ENCODE measurements around the gene UNC13D. TPM values are rescaled to one million over a fixed set of nuclear protein-coding genes. Genes with fewer than 3 reads are reported as not detected.

UNC13D gene
- total RNA-seq, 1 experiment from 2014 or later = 9.0 TPM

DNA sequence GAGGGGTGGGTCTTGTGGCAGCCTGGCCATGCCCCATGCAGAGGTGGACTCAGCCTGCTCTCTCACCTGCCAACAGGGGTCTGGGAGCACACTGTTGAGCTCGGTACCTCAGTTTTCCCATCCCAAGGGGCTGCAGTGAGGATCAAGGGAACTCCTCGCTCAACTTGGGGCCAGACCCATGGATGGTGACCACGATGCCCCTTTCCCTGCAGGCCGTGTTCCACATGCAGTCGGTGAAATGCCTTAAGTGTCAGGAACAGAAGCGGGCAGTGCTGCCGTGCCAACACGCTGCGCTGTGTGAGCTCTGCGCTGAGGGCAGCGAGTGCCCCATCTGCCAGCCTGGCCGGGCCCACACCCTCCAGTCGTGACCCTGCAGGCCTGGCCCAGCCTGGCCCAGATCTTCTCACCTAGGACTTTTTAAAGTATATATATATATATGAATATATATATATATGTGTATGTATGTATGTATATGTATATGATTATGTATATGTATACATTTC, 20.1 kb downstream of the UNC13D start:
- H3K4me1 Mint-ChIP-seq (ENCODE audit: low read depth, unreplicated experiment) = no peaks in the 10 kb centered on the region
- CTCF ChIA-PET = interaction anchor here (0.6 to 1.0 kb wide), 2 partner anchors 9 to 24 kb away, joined by 4 to 5 read pairs; no protein-coding TSS in a partner anchor
- peaks cover 11% of the 10 kb centered on the region for H3K36me3 Mint-ChIP-seq (ENCODE audit: insufficient read depth, unreplicated experiment)

DNA sequence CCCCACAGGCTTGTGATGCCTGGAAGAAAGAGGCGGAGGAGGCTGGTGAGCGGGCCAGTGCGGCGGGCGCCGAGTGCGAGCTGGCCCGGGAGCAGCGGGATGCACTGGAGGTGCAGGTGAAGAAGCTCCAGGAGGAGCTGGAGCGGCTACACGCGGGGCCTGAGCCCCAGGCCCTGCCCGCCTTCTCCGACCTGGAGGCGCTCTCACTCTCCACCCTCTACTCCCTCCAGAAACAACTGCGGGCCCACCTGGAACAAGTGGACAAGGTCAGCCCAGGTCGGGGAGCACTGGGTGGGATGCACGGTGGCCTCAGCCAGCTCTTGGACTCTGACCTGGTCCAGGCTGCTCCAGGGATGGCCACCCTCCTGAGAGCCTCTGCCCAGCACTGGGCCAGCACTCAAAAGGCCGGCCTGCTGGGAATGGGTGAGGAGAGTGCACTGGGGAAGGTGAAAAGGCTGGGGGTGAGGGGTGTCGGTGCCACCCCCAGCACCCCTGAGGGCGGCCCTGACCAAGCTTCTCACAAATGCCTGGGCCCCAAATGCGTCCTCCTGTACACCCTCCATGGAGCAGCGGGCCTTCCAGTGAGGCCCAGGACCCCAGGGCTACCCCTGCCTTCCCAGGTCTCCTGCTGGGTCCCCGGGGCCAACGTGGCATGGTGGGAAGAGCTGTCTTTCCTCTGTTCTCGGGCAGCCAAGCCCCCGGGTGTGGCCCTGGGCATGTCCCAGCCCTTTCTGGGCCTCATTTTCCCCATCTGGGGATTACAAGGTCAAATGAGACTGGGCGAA, 20.8 kb downstream of the UNC13D start:
- ChIA-PET POLR2A (interaction anchor here (1.8 kb wide), 1 partner anchor 43 kb away, joined by 6 read pairs; no protein-coding TSS in a partner anchor), CTCF (interaction anchor here (0.5 kb wide), 2 partner anchors 53 to 554 kb away, joined by 4 to 6 read pairs; no protein-coding TSS in a partner anchor)
- BruUV-seq (replicated peaks) = no TSS peak
- H3K4me1 ChIP-seq = no peaks in the 10 kb centered on the region; the same call in 1 of the 2 replicates
- no peaks in the 10 kb centered on the region for H3K4me1 Mint-ChIP-seq (ENCODE audit: low read depth, unreplicated experiment)
- no peak overlapping the region for H3K4me3 Mint-ChIP-seq (ENCODE audit: unreplicated experiment)
- H3K27me3 ChIP-seq (replicated peaks; ENCODE audit: control insufficient read depth, insufficient read depth, low read length) = no peaks in the 10 kb centered on the region
- H3K36me3 ChIP-seq (ENCODE audit: control insufficient read depth, insufficient read depth, low read length) = peaks cover 1% of the 10 kb centered on the region
- no peaks in the 10 kb centered on the region for H3K9me3 Mint-ChIP-seq (ENCODE audit: unreplicated experiment)
- no peaks in the 10 kb centered on the region for H3K27me3 Mint-ChIP-seq (ENCODE audit: insufficient read depth, unreplicated experiment)
- TF ChIP-seq, protein P1, sequence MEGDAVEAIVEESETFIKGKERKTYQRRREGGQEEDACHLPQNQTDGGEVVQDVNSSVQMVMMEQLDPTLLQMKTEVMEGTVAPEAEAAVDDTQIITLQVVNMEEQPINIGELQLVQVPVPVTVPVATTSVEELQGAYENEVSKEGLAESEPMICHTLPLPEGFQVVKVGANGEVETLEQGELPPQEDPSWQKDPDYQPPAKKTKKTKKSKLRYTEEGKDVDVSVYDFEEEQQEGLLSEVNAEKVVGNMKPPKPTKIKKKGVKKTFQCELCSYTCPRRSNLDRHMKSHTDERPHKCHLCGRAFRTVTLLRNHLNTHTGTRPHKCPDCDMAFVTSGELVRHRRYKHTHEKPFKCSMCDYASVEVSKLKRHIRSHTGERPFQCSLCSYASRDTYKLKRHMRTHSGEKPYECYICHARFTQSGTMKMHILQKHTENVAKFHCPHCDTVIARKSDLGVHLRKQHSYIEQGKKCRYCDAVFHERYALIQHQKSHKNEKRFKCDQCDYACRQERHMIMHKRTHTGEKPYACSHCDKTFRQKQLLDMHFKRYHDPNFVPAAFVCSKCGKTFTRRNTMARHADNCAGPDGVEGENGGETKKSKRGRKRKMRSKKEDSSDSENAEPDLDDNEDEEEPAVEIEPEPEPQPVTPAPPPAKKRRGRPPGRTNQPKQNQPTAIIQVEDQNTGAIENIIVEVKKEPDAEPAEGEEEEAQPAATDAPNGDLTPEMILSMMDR (IDR thresholded peaks at IDR 0.05; ENCODE audit: insufficient read depth in 1 of 2, low read depth in 1 of 2, low read length in 1 of 2, severe bottlenecking in 1 of 2, unreplicated experiment in 1 of 2) = no peak
- no peak for DNase-seq
- intact Hi-C loops (cut with micrococcal nuclease; ENCODE audit: unreplicated experiment) = no loop called here
- no peak overlapping the region for H3K27ac Mint-ChIP-seq (ENCODE audit: unreplicated experiment)
- peaks cover 11% of the 10 kb centered on the region for H3K36me3 Mint-ChIP-seq (ENCODE audit: insufficient read depth, unreplicated experiment)
- no peaks in the 10 kb centered on the region for H3K9me3 ChIP-seq
- H3K4me3 ChIP-seq (ENCODE audit: low read depth, low read length) = no peak overlapping the region

More for the DNA sequence above, 20.1 kb downstream of the UNC13D start:
- TF ChIP-seq, protein P1 (IDR thresholded peaks at IDR 0.05; ENCODE audit: insufficient read depth in 1 of 2, low read depth in 1 of 2, low read length in 1 of 2, severe bottlenecking in 1 of 2, unreplicated experiment in 1 of 2) = no peak
- no peak overlapping the region for H3K27ac Mint-ChIP-seq (ENCODE audit: unreplicated experiment)
- H3K27me3 Mint-ChIP-seq (ENCODE audit: insufficient read depth, unreplicated experiment) = no peaks in the 10 kb centered on the region
- H3K9me3 Mint-ChIP-seq (ENCODE audit: unreplicated experiment) = no peaks in the 10 kb centered on the region
- H3K9me3 ChIP-seq = no peaks in the 10 kb centered on the region
- no TSS peak for BruUV-seq (replicated peaks)
- H3K4me3 ChIP-seq (ENCODE audit: low read depth, low read length) = no peak overlapping the region
- intact Hi-C loops (cut with micrococcal nuclease; ENCODE audit: unreplicated experiment) = no loop called here
- no peak for DNase-seq
- H3K4me1 ChIP-seq = no peaks in the 10 kb centered on the region; the same call in 1 of the 2 replicates
- POLR2A ChIA-PET = interaction anchor here (1.8 kb wide), 1 partner anchor 44 kb away, joined by 6 read pairs; no protein-coding TSS in a partner anchor
- no peak overlapping the region for H3K4me3 Mint-ChIP-seq (ENCODE audit: unreplicated experiment)
- peaks cover 1% of the 10 kb centered on the region; the same call in 1 of the 2 replicates for H3K36me3 ChIP-seq (ENCODE audit: control insufficient read depth, insufficient read depth, low read length)
- no peaks in the 10 kb centered on the region for H3K27me3 ChIP-seq (replicated peaks; ENCODE audit: control insufficient read depth, insufficient read depth, low read length)

DNA sequence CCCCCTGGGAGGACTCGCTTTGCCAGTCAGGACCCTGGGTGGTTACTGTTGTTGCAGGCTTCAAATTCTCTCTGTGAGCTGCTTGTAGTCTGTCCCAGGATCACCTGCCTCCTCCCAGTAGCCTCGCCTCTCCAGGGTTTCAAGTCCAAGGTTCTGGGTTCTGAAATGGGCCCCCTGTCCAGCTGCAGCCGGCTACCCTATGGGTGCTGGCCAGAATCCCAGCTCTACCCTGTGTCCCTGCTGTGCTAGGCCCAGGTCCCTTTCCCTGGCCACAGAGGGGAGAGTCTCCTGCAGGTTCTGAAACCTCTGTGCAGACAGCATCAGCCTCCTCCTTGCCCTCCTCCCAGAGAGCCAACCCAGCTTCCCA, 21.4 kb downstream of the UNC13D start:
- H3K9me3 Mint-ChIP-seq (ENCODE audit: unreplicated experiment) = no peaks in the 10 kb centered on the region
- intact Hi-C loops (cut with micrococcal nuclease; ENCODE audit: unreplicated experiment) = no loop called here
- Histone ChIP-seq H3K9me3 (no peaks in the 10 kb centered on the region), H3K36me3 (ENCODE audit: control insufficient read depth, insufficient read depth, low read length) (peaks cover 1% of the 10 kb centered on the region), H3K4me1 (no peaks in the 10 kb centered on the region; the same call in 1 of the 2 replicates), H3K4me3 (ENCODE audit: low read depth, low read length) (no peak overlapping the region), H3K27me3 (replicated peaks; ENCODE audit: control insufficient read depth, insufficient read depth, low read length) (no peaks in the 10 kb centered on the region)
- no peak overlapping the region for H3K4me3 Mint-ChIP-seq (ENCODE audit: unreplicated experiment)
- peaks cover 4% of the 10 kb centered on the region for H3K36me3 Mint-ChIP-seq (ENCODE audit: insufficient read depth, unreplicated experiment)
- TF ChIP-seq, protein P1 (IDR thresholded peaks at IDR 0.05; ENCODE audit: insufficient read depth in 1 of 2, low read depth in 1 of 2, low read length in 1 of 2, severe bottlenecking in 1 of 2, unreplicated experiment in 1 of 2) = no peak
- DNase-seq = no peak
- no peak overlapping the region for H3K27ac Mint-ChIP-seq (ENCODE audit: unreplicated experiment)
- H3K27me3 Mint-ChIP-seq (ENCODE audit: insufficient read depth, unreplicated experiment) = no peaks in the 10 kb centered on the region
- no TSS peak for BruUV-seq (replicated peaks)
- ChIA-PET POLR2A (interaction anchor here (1.8 kb wide), 1 partner anchor 43 kb away, joined by 6 read pairs; no protein-coding TSS in a partner anchor), CTCF (interaction anchor here (0.5 kb wide), 2 partner anchors 53 to 554 kb away, joined by 4 to 6 read pairs; no protein-coding TSS in a partner anchor)
- H3K4me1 Mint-ChIP-seq (ENCODE audit: low read depth, unreplicated experiment) = no peaks in the 10 kb centered on the region
